ENCODE data around the gene PANK3. TPM values are rescaled to one million over a fixed set of nuclear protein-coding genes. Genes with fewer than 3 reads are reported as not detected.

PANK3 gene
- total RNA-seq, 4 donors from 2014 or later: 24.9 to 40.1 (median 35.4) TPM

GRCh38 chr5:168513861-168514428, 65.2 kb downstream of the PANK3 start:
- Histone ChIP-seq H3K4me3 (no peak overlapping the region), H3K36me3 (peaks cover 5 to 100% (median 61%) of the 10 kb centered on the region in 3 donors)

DNA sequence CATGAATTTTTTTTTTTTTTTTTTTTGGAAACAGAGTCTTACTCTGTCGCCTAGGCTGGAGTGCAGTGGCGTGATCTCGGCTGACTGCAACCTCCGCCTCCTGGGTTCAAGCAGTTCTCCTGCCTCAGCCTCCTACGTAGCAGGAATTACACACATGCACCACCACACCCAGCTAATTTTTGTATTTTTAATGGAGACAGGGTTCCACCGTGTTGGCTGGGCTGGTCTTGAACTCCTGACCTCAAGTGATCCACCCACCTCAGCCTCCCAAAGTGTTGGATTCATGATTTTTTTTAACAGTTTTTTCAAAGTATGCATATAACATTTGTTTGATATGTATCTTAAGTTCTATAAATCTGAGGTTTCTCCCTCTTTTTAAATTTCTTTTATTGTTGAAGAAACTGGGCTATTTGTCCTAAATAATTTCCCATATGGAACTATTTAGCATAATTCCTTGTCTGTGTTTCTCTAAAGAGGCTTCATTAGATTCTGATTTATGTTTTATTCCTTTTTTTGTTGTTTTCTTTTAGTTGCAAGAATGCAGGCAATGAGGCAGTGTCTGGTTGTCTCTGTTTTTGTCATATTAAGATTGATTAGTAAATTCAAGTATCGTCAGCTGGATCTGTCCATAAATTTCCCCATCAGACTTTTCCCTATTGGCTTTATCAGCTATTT, 76.5 kb downstream of the PANK3 start:
- no peaks in the 10 kb centered on the region for H3K4me1 ChIP-seq
- no peak for TF ChIP-seq POLR2A (IDR thresholded peaks at IDR 0.05)
- TF ChIP-seq, protein P1, sequence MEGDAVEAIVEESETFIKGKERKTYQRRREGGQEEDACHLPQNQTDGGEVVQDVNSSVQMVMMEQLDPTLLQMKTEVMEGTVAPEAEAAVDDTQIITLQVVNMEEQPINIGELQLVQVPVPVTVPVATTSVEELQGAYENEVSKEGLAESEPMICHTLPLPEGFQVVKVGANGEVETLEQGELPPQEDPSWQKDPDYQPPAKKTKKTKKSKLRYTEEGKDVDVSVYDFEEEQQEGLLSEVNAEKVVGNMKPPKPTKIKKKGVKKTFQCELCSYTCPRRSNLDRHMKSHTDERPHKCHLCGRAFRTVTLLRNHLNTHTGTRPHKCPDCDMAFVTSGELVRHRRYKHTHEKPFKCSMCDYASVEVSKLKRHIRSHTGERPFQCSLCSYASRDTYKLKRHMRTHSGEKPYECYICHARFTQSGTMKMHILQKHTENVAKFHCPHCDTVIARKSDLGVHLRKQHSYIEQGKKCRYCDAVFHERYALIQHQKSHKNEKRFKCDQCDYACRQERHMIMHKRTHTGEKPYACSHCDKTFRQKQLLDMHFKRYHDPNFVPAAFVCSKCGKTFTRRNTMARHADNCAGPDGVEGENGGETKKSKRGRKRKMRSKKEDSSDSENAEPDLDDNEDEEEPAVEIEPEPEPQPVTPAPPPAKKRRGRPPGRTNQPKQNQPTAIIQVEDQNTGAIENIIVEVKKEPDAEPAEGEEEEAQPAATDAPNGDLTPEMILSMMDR (IDR thresholded peaks at IDR 0.05): no peak
- no peak for DNase-seq
- no peaks in the 10 kb centered on the region for H3K27me3 ChIP-seq
- H3K9me3 ChIP-seq: no peaks in the 10 kb centered on the region
- intact Hi-C loops (cut with DNase I): no loop called here
- no peak overlapping the region for H3K4me3 ChIP-seq
- 86 to 89% methylated on average over 7 of the region's 7 CpGs for WGBS, 2 donors
- peaks cover 0 to 100% (median 32%) of the 10 kb centered on the region in 3 donors for H3K36me3 ChIP-seq
- H3K27ac ChIP-seq: no peak overlapping the region

More at GRCh38 chr5:168513861-168514428, 65.2 kb downstream of the PANK3 start:
- no peaks in the 10 kb centered on the region for H3K4me1 ChIP-seq
- H3K9me3 ChIP-seq: peaks cover 0 to 16% (median 10%) of the 10 kb centered on the region in 3 donors
- TF ChIP-seq, protein P1 (IDR thresholded peaks at IDR 0.05): no peak
- TF ChIP-seq POLR2A (IDR thresholded peaks at IDR 0.05): no peak
- 96 to 98% methylated on average over 2 of the region's 2 CpGs for WGBS, 2 donors
- intact Hi-C loops (cut with DNase I): no loop called here
- no peaks in the 10 kb centered on the region for H3K27me3 ChIP-seq
- H3K27ac ChIP-seq: no peak overlapping the region
- DNase-seq: no peak

Small RNA genes lying within 50 kb of the gene (small RNA-seq; reads per million reads assigned to genes)
- 0.44 to 1.4 (median 0.91) reads per million in 4 donors for gene MIR103A1

Other genes starting within 250 kb of the PANK3 start
- gene RARS1, start 92.9 kb downstream of the PANK3 start, total RNA-seq: 100 to 1,000 TPM in 1 of 4 donors, 10 to 100 TPM in 3; 56.6 to 124 (median 85.8) TPM
- gene FBLL1, start 50.1 kb downstream of the PANK3 start, total RNA-seq: under 1 TPM in 1 of 4 donors, not detected in 3; 0.18 TPM

Measured in esophagus squamous epithelium (tissue), 5 donors.